Neural progenitor cell (in vitro differentiated cells): ENCODE results near the gene CDKN1A. TPM values are rescaled to one million over a fixed set of nuclear protein-coding genes. Genes with fewer than 3 reads are reported as not detected.

Experiments used
- DNase-seq: peaks from one replicate; pipeline ENCODE4 v3.0.0-alpha.2; 2016; ENCODE audit warnings: low spot score
- H2AFZ ChIP-seq: fragments of 200-600 bp; sonication (generic); replicated peaks from 2 replicates; pipeline ENCODE4 v1.6.1; 2016; ENCODE audit warnings: antibody characterized with exemption
- H3F3A ChIP-seq: fragments of 200-600 bp; sonication (generic); 2 replicates; pipeline ENCODE4 v1.6.1; 2016; ENCODE audit warnings: antibody characterized with exemption, low read depth
- H3K27ac ChIP-seq: fragments of 200-600 bp; sonication (generic); 2 replicates; pipeline ENCODE4 v1.5.1; 2016; ENCODE audit warnings: mild to moderate bottlenecking
- H3K27me3 ChIP-seq: fragments of 200-600 bp; sonication (generic); 2 replicates; pipeline ENCODE4 v1.6.1; 2016; ENCODE audit warnings: mild to moderate bottlenecking, moderate library complexity
- H3K36me3 ChIP-seq: fragments of 200-600 bp; sonication (generic); 2 replicates; pipeline ENCODE4 v1.5.1; 2016
- H3K4me1 ChIP-seq: fragments of 200-600 bp; sonication (generic); 2 replicates; pipeline ENCODE4 v1.6.1; 2016; ENCODE audit warnings: mixed run types
- H3K4me2 ChIP-seq: fragments of 200-600 bp; sonication (generic); 2 replicates; pipeline ENCODE4 v1.6.1; 2016
- H3K4me3 ChIP-seq: fragments of 200-600 bp; sonication (generic); 2 replicates; pipeline ENCODE4 v1.5.1; 2016
- H3K79me2 ChIP-seq: fragments of 200-600 bp; sonication (generic); 2 replicates; pipeline ENCODE4 v1.6.1; 2016; ENCODE audit warnings: low read depth
- H3K9ac ChIP-seq: fragments of 200-600 bp; sonication (generic); 2 replicates; pipeline ENCODE4 v1.6.1; 2016
- H3K9me3 ChIP-seq: fragments of 200-600 bp; sonication (generic); 2 replicates; pipeline ENCODE4 v1.5.1; 2016; ENCODE audit warnings: low read depth
- H4K20me1 ChIP-seq: fragments of 200-600 bp; sonication (generic); 2 replicates; pipeline ENCODE4 v1.6.1; 2016; ENCODE audit warnings: low read depth
- H3K27ac Mint-ChIP-seq: 3 replicates; pipeline ENCODE4 v1.8.0; 2021; ENCODE audit warnings: mixed read lengths
- H3K27me3 Mint-ChIP-seq: 2 replicates; pipeline ENCODE4 v1.8.0; 2022; ENCODE audit warnings: low read depth, mild to moderate bottlenecking, inconsistent platforms, moderate library complexity, mixed read lengths; ENCODE audit not compliant: insufficient read depth
- H3K36me3 Mint-ChIP-seq: 3 replicates; pipeline ENCODE4 v1.8.0; 2021; ENCODE audit warnings: mixed read lengths
- H3K4me1 Mint-ChIP-seq: 3 replicates; pipeline ENCODE4 v1.8.0; 2021; ENCODE audit warnings: mixed read lengths
- H3K4me3 Mint-ChIP-seq: 3 replicates; pipeline ENCODE4 v1.8.0; 2021; ENCODE audit warnings: mild to moderate bottlenecking, moderate library complexity, mixed read lengths
- H3K9me3 Mint-ChIP-seq: 3 replicates; pipeline ENCODE4 v1.8.0; 2020; ENCODE audit warnings: mixed read lengths
- CTCF ChIP-seq: fragments of 200-600 bp; sonication (generic); IDR thresholded peaks from 2 replicates; pipeline ENCODE4 v1.5.1; 2017; ENCODE audit warnings: antibody characterized with exemption, mild to moderate bottlenecking
- EZH2 ChIP-seq: fragments of 200-600 bp; sonication (generic); IDR thresholded peaks from 2 replicates; pipeline ENCODE4 v1.6.1; 2017; ENCODE audit warnings: antibody characterized with exemption, mild to moderate bottlenecking, moderate library complexity
- EZH2phosphoT487 ChIP-seq: fragments of 200-600 bp; sonication (generic); IDR thresholded peaks from 2 replicates; pipeline ENCODE4 v1.6.1; 2017; ENCODE audit warnings: antibody characterized with exemption
- total RNA-seq: library from RNA; depleted of rRNA; stranded (reverse); fragments of >200 nt; gene quantifications from 2 replicates; pipeline ENCODE4 v1.2.3, GENCODE V29; 2015; ENCODE audit warnings: low replicate concordance

Gene CDKN1A
- total RNA-seq, 1 donor from 2014 or later: 7.0 TPM

GRCh38 chr6:36697481-36697903 is 19.0 kb downstream of the CDKN1A start, which contains the start of gene RAB44:
Gene RAB44, plus strand, starts transcription at chr6:36697826. Its CDS starts 6,410 bp downstream, at chr6:36704236.
- Histone ChIP-seq H4K20me1 (no peaks in the 10 kb centered on the region), H3K4me1 (no peaks in the 10 kb centered on the region), H3K36me3 (no peaks in the 10 kb centered on the region), H3K9me3 (no peaks in the 10 kb centered on the region), H3K79me2 (no peaks in the 10 kb centered on the region), H3K9ac (no peak within 1 kb of the TSS), H2AFZ (no peak within 1 kb of the TSS), H3K27ac (no peak within 1 kb of the TSS), H3K4me3 (no peak within 1 kb of the TSS), H3K27me3 (no peaks in the 10 kb centered on the region), H3F3A (no peaks in the 10 kb centered on the region), H3K4me2 (no peak within 1 kb of the TSS)
- TF ChIP-seq EZH2: no peak
- TF ChIP-seq EZH2phosphoT487: no peak
- TF ChIP-seq CTCF: no peak
- H3K27ac Mint-ChIP-seq: no peak within 1 kb of the TSS
- no peaks in the 10 kb centered on the region for H3K4me1 Mint-ChIP-seq
- peaks cover 4% of the 10 kb centered on the region for H3K27me3 Mint-ChIP-seq
- no peaks in the 10 kb centered on the region for H3K36me3 Mint-ChIP-seq
- DNase-seq: no peak
- no peak within 1 kb of the TSS for H3K4me3 Mint-ChIP-seq
- H3K9me3 Mint-ChIP-seq: peaks cover 2% of the 10 kb centered on the region

GRCh38 chr6:36698196-36698595 is 19.7 kb downstream of the CDKN1A start:
- Histone ChIP-seq H3K9ac (no peak overlapping the region), H3F3A (no peaks in the 10 kb centered on the region), H3K79me2 (no peaks in the 10 kb centered on the region), H4K20me1 (no peaks in the 10 kb centered on the region), H3K27me3 (no peaks in the 10 kb centered on the region), H3K4me1 (no peaks in the 10 kb centered on the region), H3K4me2 (no peak overlapping the region), H3K9me3 (no peaks in the 10 kb centered on the region), H3K27ac (no peak overlapping the region), H3K36me3 (no peaks in the 10 kb centered on the region), H3K4me3 (no peak overlapping the region), H2AFZ (no peak overlapping the region)
- H3K27me3 Mint-ChIP-seq: peaks cover 4% of the 10 kb centered on the region
- peaks cover 4% of the 10 kb centered on the region for H3K4me1 Mint-ChIP-seq
- H3K9me3 Mint-ChIP-seq: no peaks in the 10 kb centered on the region
- no peak overlapping the region for H3K27ac Mint-ChIP-seq
- H3K4me3 Mint-ChIP-seq: no peak overlapping the region
- TF ChIP-seq EZH2phosphoT487 (no peak), EZH2 (no peak), CTCF (no peak)
- DNase-seq: no peak
- no peaks in the 10 kb centered on the region for H3K36me3 Mint-ChIP-seq

GRCh38 chr6:36698871-36699271 is 20.4 kb downstream of the CDKN1A start:
- Histone ChIP-seq H3K27me3 (no peaks in the 10 kb centered on the region), H3K36me3 (no peaks in the 10 kb centered on the region), H3K4me1 (no peaks in the 10 kb centered on the region), H3K9me3 (no peaks in the 10 kb centered on the region), H3K9ac (no peak overlapping the region), H3K4me2 (no peak overlapping the region), H2AFZ (no peak overlapping the region), H3K27ac (no peak overlapping the region), H3K79me2 (no peaks in the 10 kb centered on the region), H3F3A (no peaks in the 10 kb centered on the region), H3K4me3 (no peak overlapping the region), H4K20me1 (no peaks in the 10 kb centered on the region)
- peak overlapping the region; percentile 11 for H3K27ac Mint-ChIP-seq
- TF ChIP-seq EZH2 (no peak), EZH2phosphoT487 (no peak), CTCF (no peak)
- H3K4me3 Mint-ChIP-seq: no peak overlapping the region
- H3K27me3 Mint-ChIP-seq: peaks cover 4% of the 10 kb centered on the region
- DNase-seq: no peak
- H3K4me1 Mint-ChIP-seq: peaks cover 4% of the 10 kb centered on the region
- no peaks in the 10 kb centered on the region for H3K36me3 Mint-ChIP-seq
- no peaks in the 10 kb centered on the region for H3K9me3 Mint-ChIP-seq
